Stimulated activated CD8-positive, alpha-beta memory T cell treated with anti-CD3 and anti-CD28 coated beads, Interleukin-4, amount 100 ng/mL, for 24 hours (primary cell): ENCODE measurements around the gene PDIA2.
"Not testable (repeated sequence)": the region's sequence is repeated elsewhere in the genome, so short reads cannot be mapped to it uniquely, and the experiment has no call there.

Source experiments
- DNase-seq: peaks from one replicate; pipeline ENCODE4 v3.0.0-alpha.2; 2020; ENCODE audit warnings: low read depth

PDIA2 gene, protein sequence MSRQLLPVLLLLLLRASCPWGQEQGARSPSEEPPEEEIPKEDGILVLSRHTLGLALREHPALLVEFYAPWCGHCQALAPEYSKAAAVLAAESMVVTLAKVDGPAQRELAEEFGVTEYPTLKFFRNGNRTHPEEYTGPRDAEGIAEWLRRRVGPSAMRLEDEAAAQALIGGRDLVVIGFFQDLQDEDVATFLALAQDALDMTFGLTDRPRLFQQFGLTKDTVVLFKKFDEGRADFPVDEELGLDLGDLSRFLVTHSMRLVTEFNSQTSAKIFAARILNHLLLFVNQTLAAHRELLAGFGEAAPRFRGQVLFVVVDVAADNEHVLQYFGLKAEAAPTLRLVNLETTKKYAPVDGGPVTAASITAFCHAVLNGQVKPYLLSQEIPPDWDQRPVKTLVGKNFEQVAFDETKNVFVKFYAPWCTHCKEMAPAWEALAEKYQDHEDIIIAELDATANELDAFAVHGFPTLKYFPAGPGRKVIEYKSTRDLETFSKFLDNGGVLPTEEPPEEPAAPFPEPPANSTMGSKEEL

DNA sequence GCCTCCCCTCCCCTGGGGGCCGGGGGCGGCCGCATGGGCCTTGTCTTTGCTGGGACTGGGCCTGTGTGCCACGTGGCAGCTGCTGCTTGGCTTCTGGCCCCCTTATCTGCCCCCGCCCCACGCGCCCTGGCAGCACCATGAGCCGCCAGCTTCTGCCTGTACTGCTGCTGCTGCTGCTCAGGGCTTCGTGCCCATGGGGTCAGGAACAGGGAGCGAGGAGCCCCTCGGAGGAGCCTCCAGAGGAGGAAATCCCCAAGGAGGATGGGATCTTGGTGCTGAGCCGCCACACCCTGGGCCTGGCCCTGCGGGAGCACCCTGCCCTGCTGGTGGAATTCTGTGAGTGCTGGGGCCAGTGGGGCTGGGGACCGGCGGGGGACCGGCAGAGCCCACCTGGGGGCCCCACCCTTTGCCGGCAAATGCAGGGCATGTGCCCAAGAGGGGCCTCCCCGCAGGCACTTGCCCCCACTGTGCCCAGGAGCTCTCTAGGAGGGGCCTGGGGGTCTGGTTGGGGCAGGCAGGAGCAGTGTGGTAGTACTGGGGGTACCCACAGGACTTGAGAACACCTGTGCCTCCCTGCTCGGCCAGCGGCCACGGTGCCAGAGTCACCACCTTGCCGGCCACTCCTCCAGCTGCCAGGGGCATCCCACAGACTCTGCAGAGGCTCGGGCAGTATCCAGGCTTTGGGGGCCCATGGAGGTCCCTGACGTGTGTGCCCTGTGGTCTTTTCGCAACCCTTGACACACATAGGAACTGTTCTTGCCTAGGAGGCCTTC lies at the start of gene PDIA2:
Gene PDIA2 (plus strand): TSS at position 132 of the 773 bp plus-strand sequence. CDS start 6 bp downstream, at position 138.
- no peak for DNase-seq

DNA sequence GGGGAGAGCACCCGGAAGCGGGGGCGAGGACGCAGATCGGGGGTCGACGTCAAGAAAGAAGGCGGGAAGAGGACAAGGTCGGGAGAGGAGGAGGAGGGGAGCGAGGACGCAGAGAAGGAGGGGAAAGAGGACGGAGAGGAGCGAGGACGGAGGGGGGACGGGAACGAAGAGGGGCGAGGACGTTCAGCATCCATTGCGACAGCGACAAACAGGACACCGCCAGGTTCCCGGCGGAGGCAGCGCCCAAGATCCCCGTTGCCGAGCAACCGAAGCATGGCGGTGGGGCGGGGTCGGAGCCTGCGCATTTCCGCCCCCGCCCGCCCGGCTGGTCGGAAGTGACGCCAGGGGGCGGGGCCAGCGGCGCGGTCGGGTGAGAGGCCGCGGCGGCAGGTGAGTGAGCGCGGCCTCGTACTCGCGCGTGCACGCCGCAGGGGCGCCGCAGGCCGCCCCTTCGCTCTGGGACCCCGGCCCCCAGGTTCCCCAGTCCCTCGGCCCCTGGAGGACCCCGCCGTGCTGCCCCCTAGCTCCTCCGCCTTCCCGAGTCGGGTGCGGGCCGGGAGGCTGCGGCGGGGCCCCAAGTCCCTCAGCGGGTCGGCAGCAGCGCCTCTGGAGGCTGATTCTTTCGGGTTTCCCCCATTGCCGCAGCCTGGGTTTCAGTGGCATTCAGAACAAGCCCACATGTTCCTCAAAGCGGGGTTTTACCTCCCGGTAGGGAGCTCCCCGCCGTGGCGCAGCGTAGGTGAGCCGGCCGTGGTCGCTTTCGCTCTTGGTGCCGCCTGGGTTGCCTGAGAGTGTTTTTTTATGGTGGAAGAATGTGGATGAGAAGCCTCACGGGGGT lies 48.3 kb upstream of the PDIA2 start, which contains the start of gene FAM234A:
Gene FAM234A (plus strand): TSS at position 354 of the 838 bp plus-strand sequence. CDS start 19,593 bp downstream, outside the sequence.
- peak; percentile 92 for DNase-seq

DNA sequence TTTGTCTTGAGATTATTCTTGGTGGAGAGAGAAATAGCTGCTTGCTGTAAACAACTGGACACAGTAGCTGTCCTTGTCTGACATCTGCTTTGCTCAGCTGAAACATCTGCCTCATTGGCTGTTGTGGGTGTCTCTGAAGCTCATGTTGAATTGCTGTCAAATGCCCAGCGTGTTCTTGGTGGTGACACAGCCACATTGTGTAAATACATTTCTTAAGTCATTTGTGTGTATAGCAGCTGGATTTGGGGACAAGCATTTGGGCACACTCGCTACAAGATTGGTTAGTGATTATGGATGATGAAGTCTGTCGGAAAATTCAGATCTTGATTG lies 43.1 kb upstream of the PDIA2 start:
- no peak for DNase-seq

DNA sequence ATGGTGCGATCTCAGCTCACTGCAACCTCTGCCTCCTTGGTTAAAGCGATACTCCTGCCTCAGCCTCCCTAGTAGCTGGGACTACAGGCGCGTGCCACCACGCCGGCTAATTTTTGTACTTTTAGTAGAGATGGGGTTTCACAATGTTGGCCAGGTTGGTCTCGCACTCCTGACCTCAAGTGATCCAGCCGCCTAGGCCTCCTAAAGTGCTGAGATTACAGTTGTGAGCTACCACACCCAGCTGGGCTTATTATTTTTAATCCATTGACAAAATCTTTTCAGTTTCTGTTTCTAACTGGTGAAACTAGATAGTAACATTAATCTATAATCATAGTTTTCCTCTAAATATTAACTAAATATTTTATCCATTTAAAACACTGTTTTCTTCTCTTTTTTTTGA lies 42.4 kb upstream of the PDIA2 start:
- no peak for DNase-seq

DNA sequence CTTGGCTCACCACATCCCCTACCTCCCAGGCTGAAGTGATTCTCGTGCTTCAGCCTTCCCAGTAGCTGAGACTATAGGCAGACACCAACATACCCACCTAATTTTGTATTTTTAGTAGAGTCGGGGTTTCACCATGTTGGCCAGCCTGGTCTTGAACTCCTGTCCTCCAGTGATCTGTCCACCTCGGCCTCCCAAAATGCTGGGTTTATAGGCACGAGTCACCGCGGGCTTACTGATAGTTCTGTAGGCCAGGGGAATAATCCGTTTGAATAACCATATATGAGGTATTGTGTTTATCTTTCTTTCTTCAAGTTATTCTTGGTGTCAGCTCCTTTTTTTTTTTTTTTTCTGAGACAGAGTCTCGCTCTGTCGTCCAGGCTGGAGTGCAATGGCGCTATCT lies 40.7 kb upstream of the PDIA2 start:
- DNase-seq = no peak

DNA sequence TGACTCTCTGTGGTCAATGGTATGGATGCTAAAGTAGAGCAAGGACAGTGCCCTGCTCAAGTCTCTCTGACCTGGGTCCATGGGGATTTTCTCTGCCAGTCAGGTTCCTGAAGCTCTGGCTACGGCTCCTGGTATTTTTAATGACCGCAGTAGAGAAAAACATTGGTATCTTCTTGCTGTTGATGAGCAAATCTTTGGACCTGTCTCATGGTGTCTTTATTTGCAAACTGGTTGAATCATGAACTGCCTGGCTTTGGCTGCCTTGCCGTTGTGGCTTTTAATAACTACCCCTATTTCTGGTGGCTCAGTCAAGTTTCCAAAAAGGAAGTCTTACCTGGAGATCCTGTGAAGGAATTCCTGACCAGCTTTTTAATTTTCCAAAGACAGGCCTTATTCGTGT lies 39.6 kb upstream of the PDIA2 start:
- DNase-seq = no peak

DNA sequence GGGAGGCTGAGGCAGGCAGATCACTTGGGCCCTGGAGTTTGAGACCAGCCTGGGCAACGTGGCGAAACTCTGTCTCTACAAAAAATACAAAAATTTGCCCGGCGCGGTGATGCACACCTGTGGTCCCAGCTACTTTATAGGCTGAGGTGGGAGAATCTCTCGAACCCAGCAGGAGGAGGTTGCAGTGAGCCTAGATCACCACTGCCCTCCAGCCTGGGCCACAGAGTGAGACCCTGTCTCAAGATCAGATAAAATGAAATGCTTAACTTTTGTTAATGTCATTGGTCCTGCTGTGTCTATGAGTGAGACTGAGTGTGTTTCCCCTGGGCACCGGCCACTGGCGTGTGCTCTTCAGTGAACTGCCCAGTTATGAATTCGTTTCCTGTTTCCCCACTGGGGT lies 37.9 kb upstream of the PDIA2 start:
- no peak for DNase-seq

DNA sequence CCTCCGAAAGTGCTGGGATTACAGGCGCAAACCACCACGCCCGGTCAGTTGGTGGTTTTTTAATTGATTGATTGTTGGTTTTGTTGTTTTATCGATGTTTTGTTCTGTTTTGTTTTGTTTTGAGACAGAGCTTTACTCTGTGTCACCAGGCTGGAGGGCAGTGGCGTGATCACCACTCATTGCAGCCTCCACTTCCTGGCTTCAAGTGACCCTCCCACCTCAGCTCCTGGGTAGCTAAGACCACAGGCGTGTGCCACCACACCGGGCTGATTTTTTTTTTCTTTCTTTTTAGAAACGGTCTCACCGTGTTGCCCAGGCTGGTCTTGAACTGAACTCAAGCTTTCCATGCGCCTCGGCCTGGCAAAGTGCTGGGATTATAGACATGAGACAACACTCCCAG lies 35.9 kb upstream of the PDIA2 start:
- no peak for DNase-seq

DNA sequence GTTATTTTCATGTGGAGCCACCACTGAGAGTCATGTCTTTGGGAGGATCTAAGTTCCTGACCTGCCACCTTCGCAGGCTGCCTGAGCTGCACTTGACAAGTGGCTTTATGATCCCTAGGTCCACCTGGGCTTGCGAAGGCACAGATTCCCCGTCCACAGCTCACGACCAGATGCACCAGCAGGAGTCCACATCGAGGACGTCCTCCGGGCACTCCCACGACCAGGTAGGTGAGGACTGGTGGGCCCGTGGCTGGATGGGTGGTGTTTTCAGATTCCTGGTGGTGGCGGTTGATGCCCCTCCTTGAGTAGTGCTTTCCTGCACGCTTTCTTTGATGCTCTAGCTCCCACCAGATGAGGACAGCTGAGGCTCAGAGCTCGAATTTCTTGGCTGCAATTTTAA lies 33.5 kb upstream of the PDIA2 start:
- no peak for DNase-seq

DNA sequence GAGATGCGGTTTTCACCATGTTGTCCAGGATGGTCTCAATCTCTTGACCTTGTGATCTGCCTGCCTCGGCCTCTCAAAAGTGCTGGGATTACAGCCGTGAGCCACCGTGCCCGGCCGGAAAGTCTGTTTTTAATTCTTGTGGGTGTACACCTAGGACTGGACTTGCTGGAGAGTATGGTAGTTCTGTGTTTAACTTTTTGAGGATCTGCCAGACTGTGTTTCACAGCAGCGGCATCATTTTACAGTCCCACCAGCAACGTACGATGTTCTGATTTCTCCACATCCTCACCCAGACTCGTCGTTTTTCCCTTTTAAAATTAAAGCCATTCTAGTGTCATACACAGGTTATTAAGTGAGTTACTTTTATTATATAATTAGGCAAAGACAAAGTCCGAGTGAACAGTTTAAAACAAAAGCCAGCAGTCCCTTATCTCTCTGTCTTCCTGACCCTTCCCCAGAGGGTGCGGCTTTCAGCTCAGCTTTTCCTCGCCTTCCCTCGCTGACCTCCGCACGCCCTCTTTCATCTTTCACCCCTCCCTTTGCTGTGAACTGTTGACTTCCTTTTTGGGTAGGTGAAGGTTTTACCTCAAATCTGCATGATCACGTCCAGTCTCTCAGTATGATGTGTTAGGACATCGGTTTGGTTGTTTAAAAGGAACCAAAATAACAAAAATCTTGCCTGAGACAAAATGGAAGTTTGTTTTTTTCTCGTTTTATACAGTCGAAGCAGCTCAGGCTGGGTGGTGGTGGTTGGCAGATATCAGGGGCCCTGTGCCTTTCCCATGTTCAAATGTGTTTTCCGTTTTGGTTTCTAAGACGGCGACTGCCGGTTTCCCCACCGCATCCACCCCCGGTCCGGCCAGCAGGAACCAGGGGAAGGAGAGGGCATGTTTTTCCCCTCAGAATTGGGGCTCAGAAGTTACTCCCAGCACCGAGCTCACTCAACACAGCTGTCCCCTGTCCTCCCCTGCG lies 30.3 kb upstream of the PDIA2 start:
- no peak for DNase-seq

DNA sequence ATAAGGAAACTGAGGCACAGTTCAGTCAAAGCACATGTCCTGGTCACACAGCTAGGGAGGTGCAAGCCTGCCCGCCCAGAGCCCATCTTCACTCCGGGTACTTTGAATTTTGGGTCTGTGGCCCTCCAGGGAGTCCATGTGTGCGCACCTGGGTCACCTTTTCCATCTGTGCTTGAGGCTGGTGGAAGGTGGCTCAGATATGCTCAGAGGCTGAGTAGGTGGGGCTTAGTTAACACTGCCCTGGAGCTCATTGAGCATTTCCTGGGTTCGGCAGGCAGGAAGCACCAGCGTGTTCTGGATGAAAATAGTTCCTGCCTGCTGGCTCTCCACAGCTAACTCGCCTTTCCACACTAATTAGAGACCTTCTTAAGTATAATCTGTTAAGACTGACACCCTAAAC lies 29.1 kb upstream of the PDIA2 start:
- no peak for DNase-seq

DNA sequence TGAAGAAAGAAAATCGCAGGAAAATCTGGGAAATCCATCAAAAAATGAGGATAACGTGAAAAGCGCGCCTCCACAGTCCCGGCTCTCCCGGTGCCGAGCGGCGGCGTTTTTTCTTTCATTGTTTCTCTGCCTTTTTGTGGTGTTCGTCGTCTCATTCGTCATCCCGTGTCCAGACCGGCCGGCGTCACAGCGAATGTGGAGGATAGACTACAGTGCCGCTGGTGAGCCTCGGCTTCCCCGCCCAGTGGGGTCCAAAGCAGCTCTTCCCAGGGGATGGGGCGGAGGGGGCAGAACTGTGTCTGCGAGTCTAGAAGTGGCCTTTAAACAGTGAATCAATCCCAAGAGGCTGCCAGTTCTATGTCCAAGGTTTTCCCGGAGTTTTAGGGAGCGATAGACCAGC lies 28.5 kb upstream of the PDIA2 start:
- DNase-seq = no peak

DNA sequence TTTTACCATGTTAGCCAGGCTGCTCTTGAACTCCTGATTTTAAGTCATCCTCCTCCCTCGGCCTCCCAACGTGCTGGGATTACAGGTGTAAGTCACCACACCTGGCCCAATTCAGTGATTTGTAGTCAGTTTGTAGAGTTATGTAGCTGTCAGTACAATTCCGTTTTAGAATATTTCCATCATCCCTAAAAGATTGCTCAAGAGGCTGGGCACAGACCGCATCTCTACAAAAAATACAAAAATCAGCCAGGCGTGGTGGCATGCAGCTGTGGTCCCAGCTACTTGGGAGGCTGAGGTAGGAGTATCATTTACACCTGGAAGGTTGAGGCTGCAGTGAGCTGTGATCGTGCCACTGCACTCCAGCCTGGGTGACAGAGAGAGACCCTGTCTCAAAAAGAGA lies 27.8 kb upstream of the PDIA2 start:
- no peak for DNase-seq

DNA sequence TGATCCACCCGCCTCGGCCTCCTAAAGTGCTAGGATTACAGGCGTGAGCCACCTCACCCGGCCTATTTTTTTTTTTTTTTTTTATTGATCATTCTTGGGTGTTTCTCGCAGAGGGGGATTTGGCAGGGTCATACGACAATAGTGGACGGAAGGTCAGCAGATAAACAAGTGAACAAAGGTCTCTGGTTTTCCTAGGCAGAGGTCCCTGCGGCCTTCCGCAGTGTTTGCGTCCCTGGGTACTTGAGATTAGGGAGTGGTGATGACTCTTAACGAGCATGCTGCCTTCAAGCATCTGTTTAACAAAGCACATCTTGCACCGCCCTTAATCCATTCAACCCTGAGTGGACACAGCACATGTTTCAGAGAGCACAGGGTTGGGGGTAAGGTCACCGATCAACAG lies 24.9 kb upstream of the PDIA2 start:
- DNase-seq = not testable (repeated sequence)

DNA sequence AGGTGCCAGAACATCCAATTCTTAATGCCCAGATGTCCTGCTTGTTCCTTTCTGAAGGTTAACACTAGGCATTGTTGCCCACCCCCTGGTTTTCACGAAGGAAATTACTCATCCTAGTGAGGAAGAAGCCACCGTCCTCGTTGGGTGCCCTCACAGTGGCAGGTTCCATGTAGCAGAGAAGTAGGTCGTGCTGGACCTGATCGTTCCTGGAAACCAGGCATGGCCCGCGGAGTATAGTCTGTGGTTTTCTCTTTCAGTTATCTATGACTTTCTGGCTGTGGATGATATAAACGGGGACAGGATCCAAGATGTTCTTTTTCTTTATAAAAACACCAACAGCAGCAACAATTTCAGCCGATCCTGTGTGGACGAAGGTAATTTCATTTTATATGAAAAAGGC lies 23.7 kb upstream of the PDIA2 start:
- no peak for DNase-seq

DNA sequence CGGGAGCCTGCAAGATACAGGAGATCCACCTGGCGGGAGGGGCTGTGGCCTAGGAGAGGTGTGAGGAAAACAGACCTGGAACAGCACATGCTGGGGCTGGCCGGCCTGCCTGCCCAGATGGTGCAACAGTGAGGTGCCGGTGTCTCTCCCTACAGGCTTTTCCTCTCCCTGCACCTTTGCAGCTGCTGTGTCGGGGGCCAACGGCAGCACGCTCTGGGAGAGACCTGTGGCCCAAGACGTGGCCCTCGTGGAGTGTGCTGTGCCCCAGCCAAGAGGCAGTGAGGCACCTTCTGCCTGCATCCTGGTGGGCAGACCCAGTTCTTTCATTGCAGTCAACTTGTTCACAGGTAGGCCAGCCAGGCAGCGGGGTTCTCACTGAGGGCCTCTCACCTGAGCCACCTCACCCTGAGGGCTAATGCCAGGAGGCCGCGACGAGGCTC lies 23.1 kb upstream of the PDIA2 start:
- no peak for DNase-seq

DNA sequence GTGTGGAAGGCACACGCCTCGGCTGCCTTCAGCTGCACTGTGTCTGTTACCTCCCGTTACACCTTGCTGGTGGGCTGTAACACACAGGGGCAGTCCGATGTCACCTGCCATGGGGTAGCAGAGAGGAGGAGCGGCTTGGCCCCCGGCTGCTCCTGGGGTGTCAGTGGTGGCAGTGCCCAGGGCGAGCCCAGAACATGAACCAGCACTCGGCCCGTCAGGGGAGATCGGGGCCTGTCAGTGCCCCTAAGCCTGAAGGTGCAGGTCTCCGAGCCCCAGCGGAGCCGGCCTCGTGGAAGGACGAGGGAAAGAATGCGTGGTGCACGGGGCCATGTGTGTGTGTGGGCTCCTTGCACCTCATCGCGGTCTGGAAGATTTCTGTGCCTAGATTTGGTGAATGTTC lies 22.6 kb upstream of the PDIA2 start:
- DNase-seq = no peak

DNA sequence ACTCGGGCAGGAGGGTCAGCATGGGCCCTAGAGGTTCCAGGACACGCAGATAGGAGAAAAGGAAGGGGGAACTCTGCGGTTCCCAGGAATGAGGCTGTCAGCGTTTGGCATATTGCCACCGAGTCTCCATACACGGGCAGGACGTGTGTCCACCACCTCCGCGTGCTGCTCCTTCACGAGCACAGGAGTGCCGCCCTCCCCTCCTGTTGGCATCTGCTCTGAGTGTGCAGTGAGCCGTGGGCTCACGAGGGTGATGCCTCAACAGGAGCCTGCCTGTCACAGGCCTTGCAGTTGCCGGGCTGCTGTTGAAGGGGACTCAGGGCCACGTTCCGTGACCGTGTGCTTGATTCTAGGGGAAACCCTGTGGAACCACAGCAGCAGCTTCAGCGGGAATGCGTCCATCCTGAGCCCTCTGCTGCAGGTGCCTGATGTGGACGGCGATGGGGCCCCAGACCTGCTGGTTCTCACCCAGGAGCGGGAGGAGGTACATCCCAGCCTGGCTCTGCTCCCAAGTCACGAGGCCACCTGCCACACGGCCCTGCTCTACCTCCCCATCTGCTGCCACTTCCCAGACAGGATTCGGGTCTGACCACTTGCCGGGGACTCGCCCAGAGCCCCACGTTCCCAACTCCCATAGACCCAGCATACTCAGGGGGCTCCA lies 21.8 kb upstream of the PDIA2 start:
- DNase-seq = no peak

DNA sequence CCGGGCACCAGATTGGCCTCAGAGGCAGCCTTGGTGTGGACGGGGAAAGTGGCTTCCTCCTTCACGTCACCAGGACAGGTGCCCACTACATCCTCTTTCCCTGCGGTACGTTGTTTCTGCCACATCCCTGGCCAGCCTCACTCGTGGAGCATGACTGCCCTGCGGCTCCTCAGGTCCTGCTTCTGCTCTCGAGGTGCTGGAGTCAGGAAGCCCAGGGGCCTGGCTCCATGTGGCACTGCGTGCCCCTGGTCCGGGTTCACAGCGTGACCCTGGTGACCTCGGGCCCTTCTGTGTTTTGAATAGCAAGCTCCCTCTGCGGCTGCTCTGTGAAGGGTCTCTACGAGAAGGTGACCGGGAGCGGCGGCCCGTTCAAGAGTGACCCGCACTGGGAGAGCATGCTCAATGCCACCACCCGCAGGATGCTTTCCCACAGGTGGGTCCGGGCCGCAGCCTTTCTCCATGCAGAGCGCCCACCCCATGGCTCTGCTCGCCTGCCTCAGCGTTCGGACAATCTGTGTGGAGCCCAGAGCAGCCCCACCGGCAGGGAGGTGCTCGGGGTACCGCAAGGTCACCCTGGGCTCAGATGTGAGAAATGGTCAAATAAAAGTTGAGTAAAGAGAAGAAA lies 20.7 kb upstream of the PDIA2 start:
- no peak for DNase-seq

DNA sequence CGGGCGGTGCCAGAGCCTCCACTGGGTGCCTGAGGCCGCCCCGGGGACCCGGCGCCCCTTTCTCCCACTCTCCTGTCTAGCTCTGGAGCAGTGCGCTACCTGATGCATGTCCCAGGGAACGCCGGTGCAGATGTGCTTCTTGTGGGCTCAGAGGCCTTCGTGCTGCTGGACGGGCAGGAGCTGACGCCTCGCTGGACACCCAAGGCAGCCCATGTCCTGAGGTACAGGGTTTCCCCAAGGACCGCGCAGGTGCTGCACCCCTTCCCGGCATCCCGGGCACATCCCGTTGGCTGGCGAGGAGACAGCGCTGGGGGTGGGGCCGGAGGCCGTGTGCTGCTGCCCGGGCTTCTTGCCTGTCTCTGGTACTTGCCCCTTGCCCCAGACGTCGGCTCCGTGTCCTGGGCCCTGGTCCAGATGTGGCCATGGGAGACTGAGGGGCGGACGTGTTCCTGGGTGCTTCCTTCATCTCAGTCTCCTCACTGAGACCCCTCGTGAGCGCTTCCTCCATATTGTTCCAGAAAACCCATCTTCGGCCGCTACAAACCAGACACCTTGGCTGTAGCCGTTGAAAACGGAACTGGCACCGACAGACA lies 19.7 kb upstream of the PDIA2 start:
- no peak for DNase-seq
